ENCODE data around the gene ITPR3.

ITPR3 gene

DNA sequence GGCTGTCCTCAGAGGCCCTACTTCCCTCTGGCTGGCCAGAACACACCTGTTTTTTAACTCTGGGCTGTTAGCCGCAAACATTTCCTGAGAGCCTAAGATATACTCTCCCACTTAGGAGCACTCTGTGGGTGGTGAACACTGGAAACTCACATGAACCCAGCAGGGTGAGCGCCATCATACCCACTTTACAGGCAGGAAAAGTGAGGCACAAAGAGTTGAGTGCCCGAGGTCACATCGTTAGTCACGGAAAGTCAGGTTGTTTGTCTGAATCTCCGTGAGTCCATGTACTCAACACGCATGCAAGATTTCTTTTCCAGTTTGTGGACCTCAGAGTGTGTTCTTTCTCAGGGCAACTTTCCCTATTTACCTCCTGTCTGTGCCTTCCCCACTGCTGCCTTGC, 43.0 kb upstream of the ITPR3 start:
- peak overlapping the region; percentile 96 for H3K4me3 ChIP-seq (ENCODE audit: low read depth, low read length)
- no peak for DNase-seq (ENCODE audit: low read depth)
- TF ChIP-seq, protein P1, sequence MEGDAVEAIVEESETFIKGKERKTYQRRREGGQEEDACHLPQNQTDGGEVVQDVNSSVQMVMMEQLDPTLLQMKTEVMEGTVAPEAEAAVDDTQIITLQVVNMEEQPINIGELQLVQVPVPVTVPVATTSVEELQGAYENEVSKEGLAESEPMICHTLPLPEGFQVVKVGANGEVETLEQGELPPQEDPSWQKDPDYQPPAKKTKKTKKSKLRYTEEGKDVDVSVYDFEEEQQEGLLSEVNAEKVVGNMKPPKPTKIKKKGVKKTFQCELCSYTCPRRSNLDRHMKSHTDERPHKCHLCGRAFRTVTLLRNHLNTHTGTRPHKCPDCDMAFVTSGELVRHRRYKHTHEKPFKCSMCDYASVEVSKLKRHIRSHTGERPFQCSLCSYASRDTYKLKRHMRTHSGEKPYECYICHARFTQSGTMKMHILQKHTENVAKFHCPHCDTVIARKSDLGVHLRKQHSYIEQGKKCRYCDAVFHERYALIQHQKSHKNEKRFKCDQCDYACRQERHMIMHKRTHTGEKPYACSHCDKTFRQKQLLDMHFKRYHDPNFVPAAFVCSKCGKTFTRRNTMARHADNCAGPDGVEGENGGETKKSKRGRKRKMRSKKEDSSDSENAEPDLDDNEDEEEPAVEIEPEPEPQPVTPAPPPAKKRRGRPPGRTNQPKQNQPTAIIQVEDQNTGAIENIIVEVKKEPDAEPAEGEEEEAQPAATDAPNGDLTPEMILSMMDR (IDR thresholded peaks at IDR 0.05; ENCODE audit: insufficient read depth, low read depth, low read length, missing control alignments): no peak

DNA sequence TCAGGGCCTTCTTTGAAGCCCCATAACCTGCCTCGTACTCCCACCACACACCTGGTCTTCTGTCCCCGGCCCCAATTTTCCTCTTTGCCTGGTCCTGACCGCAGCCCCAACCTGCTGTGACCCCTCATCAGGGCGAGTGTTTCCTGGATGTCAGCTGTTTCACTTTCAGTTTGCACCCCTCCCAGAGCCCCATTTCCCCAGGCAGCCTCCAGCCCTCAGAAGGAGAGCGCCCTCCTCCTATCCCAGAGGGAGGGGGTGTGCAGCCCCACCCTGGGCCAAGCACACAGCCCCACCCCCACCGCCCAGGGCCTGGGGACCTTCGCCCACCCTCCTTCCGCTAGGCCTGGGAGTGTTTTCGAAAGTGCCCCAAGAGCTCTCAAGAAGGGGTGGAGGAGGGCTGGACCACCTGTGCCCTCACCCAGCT, 42.5 kb upstream of the ITPR3 start:
- peak overlapping the region; percentile 96 for H3K4me3 ChIP-seq (ENCODE audit: low read depth, low read length)
- TF ChIP-seq, protein P1 (IDR thresholded peaks at IDR 0.05; ENCODE audit: insufficient read depth, low read depth, low read length, missing control alignments): no peak
- peak; percentile 73 for DNase-seq (ENCODE audit: low read depth)

DNA sequence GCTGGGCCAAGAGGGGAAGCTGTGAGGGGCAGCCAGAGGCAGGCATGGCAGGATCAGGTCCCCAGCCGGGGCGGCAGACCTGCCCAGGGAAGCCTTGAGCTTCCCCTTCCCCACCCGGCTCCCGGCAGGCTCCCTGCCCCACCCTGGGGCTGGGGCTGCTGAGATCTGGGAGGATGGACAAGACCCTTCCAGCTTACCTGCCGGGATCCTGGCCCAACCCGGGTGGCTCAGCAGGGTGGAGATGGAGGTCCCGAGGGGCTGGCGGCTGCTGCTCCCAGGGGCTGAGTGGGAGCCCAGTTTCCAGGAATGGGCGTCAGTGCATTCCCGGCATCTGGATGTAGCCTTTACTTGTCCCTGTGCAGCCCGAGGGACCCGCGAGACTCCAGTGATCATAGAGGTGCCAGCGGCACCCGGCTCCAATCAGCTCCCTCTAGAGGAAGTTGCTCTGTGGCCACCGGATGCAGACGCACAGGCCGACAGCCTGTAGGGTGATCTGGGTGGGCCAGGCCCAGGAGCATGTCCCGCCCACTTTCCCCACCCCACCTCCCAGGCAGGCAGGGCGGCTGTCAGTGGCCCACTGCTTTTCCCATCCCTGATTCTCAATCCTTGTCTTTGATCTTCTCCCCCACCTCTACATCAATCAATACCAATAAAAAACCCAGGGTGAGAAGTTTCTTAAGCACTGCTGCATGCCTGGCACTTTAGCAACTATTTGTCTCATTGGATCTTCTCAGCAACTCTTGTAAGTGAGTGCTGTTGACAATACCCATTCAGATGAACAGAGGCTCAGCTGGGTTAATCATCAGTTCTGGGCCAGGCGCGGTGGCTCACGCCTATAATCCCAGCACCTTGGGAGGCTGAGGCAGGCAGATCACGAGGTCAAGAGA, 41.1 kb upstream of the ITPR3 start, which contains the start of gene BAK1:
TSS of gene BAK1 (minus strand) at position 449 of the 887 bp plus-strand sequence. CDS start 2,672 bp downstream, outside the sequence.
- TF ChIP-seq, protein P1 (IDR thresholded peaks at IDR 0.05; ENCODE audit: insufficient read depth, low read depth, low read length, missing control alignments): peak; percentile 51
- H3K4me3 ChIP-seq (ENCODE audit: low read depth, low read length): peak within 1 kb of the TSS; percentile 96
- peak; percentile 94 for DNase-seq (ENCODE audit: low read depth)

DNA sequence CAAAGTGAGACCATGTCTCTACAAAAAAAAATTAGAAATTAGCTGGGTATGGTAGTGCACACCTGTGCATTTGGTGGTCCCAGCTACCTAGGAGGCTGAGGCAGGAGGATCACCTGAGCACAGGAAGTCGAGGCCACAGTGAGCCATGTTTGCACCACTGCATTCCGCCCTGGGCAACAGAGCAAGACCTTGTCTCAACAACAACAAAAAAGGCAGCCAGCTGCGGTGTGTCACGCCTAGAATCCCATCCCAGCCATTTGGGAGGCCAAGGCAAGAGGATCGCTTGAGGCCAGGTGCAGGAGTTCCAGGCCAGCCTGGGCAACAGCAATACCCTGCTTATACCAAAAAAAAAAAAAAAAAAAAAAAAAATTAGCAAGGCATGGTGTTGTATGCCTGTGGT, 39.9 kb upstream of the ITPR3 start:
- H3K4me3 ChIP-seq (ENCODE audit: low read depth, low read length): no peak overlapping the region
- DNase-seq (ENCODE audit: low read depth): no peak
- TF ChIP-seq, protein P1 (IDR thresholded peaks at IDR 0.05; ENCODE audit: insufficient read depth, low read depth, low read length, missing control alignments): no peak

DNA sequence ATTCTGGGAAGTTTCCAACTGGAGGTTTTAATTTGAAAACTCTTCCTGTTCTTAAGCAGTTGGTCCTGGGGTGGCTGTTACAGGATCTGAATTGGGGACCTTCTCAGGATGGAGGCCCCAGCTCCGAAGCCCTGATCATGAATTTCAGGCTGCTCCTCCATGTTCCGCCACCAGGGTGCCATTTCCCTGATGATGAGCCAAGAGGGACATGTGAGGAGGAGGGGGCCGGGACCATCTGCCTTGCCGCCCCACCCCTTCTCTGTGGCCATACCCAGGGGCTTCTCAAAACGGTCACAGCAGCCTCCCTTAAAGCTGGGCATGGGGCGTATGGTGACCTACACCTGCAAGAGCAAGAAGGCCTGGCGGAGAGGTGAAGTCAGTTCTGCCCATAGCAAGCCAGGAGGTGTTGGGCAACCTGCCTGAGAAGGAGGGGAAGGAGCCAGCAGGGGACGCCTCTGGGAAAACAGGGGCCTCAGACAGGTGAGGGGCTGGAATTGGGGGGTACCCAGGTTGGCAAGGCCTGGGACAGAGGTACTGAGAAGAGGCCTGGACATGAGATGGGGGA, 37.4 kb upstream of the ITPR3 start:
- no peak for DNase-seq (ENCODE audit: low read depth)
- TF ChIP-seq, protein P1 (IDR thresholded peaks at IDR 0.05; ENCODE audit: insufficient read depth, low read depth, low read length, missing control alignments): peak; percentile 39
- no peak overlapping the region for H3K4me3 ChIP-seq (ENCODE audit: low read depth, low read length)

DNA sequence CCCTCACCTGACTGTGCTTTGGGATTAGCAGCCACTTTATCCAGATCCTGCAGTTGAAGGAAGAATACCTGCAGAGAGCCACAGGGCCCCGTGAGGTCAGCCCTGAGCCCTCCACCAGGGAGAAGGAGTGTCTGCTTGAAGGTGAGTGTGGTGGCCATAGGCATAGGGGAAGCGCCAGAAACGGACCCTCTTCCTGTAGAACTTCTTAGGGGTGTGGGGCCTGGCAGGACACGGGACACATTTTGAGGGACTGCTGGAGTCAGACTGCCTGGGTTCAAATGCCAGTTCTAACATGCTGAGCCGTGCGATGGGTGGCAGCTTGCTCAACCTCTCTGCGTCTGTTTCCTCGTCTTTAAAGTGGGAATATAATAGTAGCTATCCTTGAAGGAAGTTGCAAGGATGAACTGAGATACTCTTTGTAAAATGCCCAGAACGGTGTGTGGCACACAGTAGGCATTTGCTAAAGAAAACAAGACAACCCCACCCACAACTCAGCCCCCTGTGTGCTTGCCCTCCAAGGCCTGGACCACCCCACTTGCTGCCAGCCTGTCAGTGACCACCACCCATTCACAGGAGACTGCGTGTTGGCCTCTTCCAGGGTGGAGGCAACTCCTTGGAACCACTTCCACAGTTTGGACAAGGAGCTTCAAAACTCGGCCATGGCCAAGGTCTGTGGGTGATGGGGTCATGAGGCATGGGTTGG, 36.3 kb upstream of the ITPR3 start:
- DNase-seq (ENCODE audit: low read depth): no peak
- peak overlapping the region; percentile 28 for H3K4me3 ChIP-seq (ENCODE audit: low read depth, low read length)
- TF ChIP-seq, protein P1 (IDR thresholded peaks at IDR 0.05; ENCODE audit: insufficient read depth, low read depth, low read length, missing control alignments): no peak

Data from GM12865 (cell line).